NCI-H2029 treated with DMSO at 0.1 percent for 48 hours (cell line): ENCODE data around the gene IGF2.

Experiments used
- DNase-seq: peaks from one replicate; lab custom pipeline; 2025; lab: John Stamatoyannopoulos, UW

The IGF2 gene

GRCh38 chr11:2091786-2092463 is 47.3 kb downstream of the IGF2 start:
- no peak for DNase-seq

GRCh38 chr11:2091112-2091746 is 48.0 kb downstream of the IGF2 start:
- DNase-seq: no peak

- DNase-seq: no peak
These were observed 48.7 kb downstream of the IGF2 start for GRCh38 chr11:2090172-2091111.

- no peak for DNase-seq
These were observed 49.5 kb downstream of the IGF2 start for GRCh38 chr11:2089536-2090165.

- DNase-seq: no peak
These were observed 50.2 kb downstream of the IGF2 start for GRCh38 chr11:2088746-2089535.

GRCh38 chr11:2088284-2088683 is 50.9 kb downstream of the IGF2 start:
- no peak for DNase-seq

- DNase-seq: no peak
These were observed 52.7 kb downstream of the IGF2 start for GRCh38 chr11:2086239-2087040.

- DNase-seq: no peak
These were observed 53.7 kb downstream of the IGF2 start for GRCh38 chr11:2085251-2086066.

- no peak for DNase-seq
These were observed 54.5 kb downstream of the IGF2 start for GRCh38 chr11:2084721-2085120.
